Measurements from ENCODE around the gene USE1.

DNA sequence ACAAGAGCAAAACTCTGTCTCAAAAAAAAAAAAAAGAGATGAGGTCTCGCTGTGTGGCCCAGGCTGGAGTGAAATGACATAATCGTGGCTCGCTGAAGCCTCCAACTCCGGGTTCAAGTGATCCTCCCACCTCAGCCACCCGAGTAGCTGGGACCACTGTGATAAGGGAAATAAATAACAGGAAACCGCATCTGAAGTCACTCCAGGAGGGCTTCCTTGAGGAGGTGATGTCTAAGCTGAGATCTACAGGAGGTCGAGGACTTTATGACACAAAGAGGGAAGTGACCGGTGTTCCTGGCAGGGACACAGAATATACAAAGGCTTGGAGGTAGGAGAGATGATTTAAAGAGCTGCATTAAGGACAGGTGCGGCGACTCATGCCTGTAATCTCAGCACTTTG is 39.5 kb downstream of the USE1 start:
- TF ChIP-seq POLR2A (IDR thresholded peaks at IDR 0.05), result no peak
- TF ChIP-seq, protein P1, sequence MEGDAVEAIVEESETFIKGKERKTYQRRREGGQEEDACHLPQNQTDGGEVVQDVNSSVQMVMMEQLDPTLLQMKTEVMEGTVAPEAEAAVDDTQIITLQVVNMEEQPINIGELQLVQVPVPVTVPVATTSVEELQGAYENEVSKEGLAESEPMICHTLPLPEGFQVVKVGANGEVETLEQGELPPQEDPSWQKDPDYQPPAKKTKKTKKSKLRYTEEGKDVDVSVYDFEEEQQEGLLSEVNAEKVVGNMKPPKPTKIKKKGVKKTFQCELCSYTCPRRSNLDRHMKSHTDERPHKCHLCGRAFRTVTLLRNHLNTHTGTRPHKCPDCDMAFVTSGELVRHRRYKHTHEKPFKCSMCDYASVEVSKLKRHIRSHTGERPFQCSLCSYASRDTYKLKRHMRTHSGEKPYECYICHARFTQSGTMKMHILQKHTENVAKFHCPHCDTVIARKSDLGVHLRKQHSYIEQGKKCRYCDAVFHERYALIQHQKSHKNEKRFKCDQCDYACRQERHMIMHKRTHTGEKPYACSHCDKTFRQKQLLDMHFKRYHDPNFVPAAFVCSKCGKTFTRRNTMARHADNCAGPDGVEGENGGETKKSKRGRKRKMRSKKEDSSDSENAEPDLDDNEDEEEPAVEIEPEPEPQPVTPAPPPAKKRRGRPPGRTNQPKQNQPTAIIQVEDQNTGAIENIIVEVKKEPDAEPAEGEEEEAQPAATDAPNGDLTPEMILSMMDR (IDR thresholded peaks at IDR 0.05), result no peak

Data from sigmoid colon (tissue), 3 donors.